Measurements from ENCODE around the gene ADGRF1. TPM values are rescaled to one million over a fixed set of nuclear protein-coding genes. Genes with fewer than 3 reads are reported as not detected.
"Not testable (repeated sequence)": the region's sequence is repeated elsewhere in the genome, so short reads cannot be mapped to it uniquely, and the experiment has no call there.

The ADGRF1 gene
- under 1 TPM; 0.07 to 0.54 (median 0.22) TPM for polyA plus RNA-seq (ENCODE audit: insufficient read depth in 1 of 5, insufficient read length in 5 of 5, low replicate concordance in 1 of 5)
- long read RNA-seq, donor 1 = 0 reads
- long read RNA-seq, donor 2 = 0 reads
- long read RNA-seq, donor 3 = 0 reads
- long read RNA-seq, donor 4 = 0 reads
- long read RNA-seq, donor 5 = 0 reads
- long read RNA-seq, donor 6 = 0 reads
- long read RNA-seq, donor 7 = 0 reads
- long read RNA-seq, donor 8 = 0 reads

- no peak for DNase-seq
Measured at GRCh38 chr6:47042275-47042791, at the start of gene ADGRF1. Gene ADGRF1 (minus strand): TSS chr6:47042332. CDS start chr6:47029061, 13,271 bp downstream.

- no peak for DNase-seq
Measured at GRCh38 chr6:47090881-47091280, 48.7 kb upstream of the ADGRF1 start.

GRCh38 chr6:47089473-47089872 lies 47.3 kb upstream of the ADGRF1 start:
- DNase-seq = not testable (repeated sequence)

- no peak for DNase-seq
Measured at GRCh38 chr6:47086051-47086770, 44.1 kb upstream of the ADGRF1 start.

- no peak for DNase-seq
Measured at GRCh38 chr6:47084610-47085009, 42.5 kb upstream of the ADGRF1 start.

GRCh38 chr6:47083586-47084047 lies 41.5 kb upstream of the ADGRF1 start:
- DNase-seq = peak; percentile 86 to 88

GRCh38 chr6:47080083-47080596 lies 38.0 kb upstream of the ADGRF1 start:
- no peak for DNase-seq

- DNase-seq = no peak
Measured at GRCh38 chr6:47079638-47080037, 37.5 kb upstream of the ADGRF1 start.

- no peak for DNase-seq
Measured at GRCh38 chr6:47078991-47079390, 36.9 kb upstream of the ADGRF1 start.

- DNase-seq = peak; percentile 59 to 63
Measured at GRCh38 chr6:47076422-47077344, 34.6 kb upstream of the ADGRF1 start.

- no peak for DNase-seq
Measured at GRCh38 chr6:47075741-47076421, 33.7 kb upstream of the ADGRF1 start.

GRCh38 chr6:47075168-47075567 lies 33.0 kb upstream of the ADGRF1 start:
- no peak for DNase-seq

- DNase-seq = no peak
Measured at GRCh38 chr6:47073125-47074110, 31.3 kb upstream of the ADGRF1 start.

- DNase-seq = no peak
Measured at GRCh38 chr6:47072667-47073066, 30.5 kb upstream of the ADGRF1 start.

GRCh38 chr6:47071681-47072080 lies 29.5 kb upstream of the ADGRF1 start:
- DNase-seq = no peak

GRCh38 chr6:47070461-47070860 lies 28.3 kb upstream of the ADGRF1 start:
- DNase-seq = no peak

- no peak for DNase-seq
Measured at GRCh38 chr6:47069156-47069555, 27.0 kb upstream of the ADGRF1 start.

GRCh38 chr6:47066418-47066817 lies 24.3 kb upstream of the ADGRF1 start:
- DNase-seq = no peak

GRCh38 chr6:47064274-47064673 lies 22.1 kb upstream of the ADGRF1 start:
- DNase-seq = no peak

GRCh38 chr6:47062346-47062745 lies 20.2 kb upstream of the ADGRF1 start:
- DNase-seq = no peak

All from right lung (tissue), 10 donors.